ENCODE data around the gene TMEM116.
"Not testable (repeated sequence)": the region's sequence is repeated elsewhere in the genome, so short reads cannot be mapped to it uniquely, and the experiment has no call there.

TMEM116 gene

DNA sequence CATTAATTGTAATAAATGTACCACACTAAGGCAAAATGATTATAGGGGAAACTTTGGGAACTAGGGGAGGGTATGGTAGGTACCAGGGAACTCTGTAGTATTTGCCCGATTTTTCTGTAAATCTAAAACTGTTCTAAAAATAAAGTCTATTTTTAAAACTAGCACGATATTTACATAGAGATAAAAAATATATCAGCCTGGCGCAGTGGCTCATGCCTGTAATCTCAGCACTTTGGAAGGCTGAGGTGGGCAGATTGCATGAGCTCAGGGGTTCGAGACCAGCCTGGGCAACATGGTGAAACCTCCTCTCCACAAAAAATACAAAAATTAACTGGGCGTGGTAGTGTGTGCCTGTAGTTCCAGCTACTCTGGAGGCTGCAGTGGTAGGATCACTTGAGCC, 32.4 kb downstream of the TMEM116 start:
- no peak for DNase-seq (ENCODE audit: low read depth in 1 of 2, low spot score in 1 of 2)

DNA sequence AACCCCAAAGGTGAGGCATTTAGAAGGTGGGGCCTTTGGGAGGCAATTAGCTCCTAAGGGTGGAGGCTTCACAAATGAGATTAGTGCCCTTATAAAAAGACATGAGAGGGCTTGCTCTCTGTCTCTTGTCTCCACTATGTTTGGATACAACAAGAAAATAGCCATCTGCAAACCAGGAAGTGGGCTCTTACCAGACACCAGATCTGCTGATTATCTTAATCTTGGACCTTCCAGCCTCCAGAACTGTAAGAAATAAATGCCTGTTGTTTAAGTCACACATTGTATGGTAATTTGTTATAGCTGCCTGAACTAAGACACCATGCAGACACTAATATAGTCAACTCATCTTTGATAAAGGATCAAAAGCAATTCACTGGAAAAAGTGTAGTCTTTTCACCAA, 34.4 kb downstream of the TMEM116 start:
- DNase-seq (ENCODE audit: low read depth in 1 of 2, low spot score in 1 of 2) = no peak

DNA sequence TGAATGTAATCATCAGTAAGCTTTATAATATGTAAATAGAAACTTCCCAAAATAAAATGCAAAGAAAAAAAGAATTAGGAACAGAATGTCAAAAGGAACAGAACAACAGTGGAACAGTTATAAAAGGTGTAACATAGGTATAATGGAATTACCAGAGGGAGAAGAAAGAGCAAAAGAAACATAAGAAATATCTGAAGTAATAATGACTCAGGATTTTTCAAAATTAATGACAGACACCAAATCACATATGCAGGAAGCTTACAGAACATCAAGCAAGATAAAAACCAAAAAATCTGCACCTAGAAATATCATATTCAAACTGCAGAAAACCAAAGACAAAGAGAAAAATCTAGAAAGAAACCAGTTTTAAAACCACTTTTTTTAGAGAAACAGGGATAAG, 36.1 kb downstream of the TMEM116 start:
- DNase-seq (ENCODE audit: low read depth in 1 of 2, low spot score in 1 of 2) = no peak

DNA sequence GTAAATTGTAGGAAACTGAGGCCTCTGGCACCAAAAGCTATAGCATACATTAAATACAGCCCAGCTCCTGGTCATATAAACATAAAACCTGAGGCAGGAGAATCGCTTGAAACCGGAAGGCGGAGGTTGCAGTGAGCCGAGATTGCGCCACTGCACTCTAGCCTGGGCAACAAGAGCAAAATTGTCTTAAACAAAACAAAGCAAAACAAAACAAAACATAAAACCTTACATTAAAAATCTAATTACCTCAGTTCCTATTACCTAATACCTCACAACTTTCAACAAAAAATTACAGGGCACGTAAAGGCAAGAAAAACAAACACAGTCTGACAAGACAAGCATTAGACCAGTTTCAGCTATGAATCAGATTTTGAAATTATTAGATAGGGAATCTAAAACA, 36.7 kb downstream of the TMEM116 start:
- no peak for DNase-seq (ENCODE audit: low read depth in 1 of 2, low spot score in 1 of 2)

DNA sequence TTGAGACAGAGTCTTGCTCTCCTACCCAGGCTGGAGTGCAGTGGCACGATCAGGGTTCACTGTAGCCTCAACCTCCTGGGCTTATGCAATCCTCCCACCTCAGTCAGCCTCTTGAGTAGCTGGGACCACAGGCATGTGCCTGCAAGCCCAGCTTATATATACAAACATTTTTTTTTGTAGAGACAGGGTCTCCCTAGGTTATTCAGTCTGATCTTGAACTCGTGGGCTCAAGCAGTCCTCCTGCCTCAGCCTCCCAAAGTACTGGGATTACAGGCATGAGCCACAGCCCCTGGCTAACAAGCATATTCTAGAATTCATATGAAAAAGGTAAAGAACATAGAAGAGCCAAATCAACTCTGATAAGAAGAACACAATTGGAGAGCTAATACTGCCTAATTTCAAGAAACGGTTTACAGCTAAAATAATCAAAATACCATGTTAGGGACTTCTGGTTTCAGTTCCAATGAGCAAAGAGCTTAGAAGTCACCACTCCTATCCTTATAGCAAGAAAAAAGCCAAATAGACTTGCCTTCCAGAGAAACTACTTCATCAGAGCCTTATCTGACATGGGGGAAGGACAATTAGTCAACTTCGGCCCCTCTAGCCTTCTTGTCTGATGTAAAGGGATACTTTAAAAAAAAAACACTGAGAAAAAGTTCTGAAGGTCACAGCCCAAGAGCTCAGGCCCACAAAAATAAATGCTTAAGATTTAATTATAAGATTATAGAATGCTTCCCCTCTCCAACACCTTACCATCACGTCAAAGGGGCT, 37.6 kb downstream of the TMEM116 start:
- no peak for DNase-seq (ENCODE audit: low read depth in 1 of 2, low spot score in 1 of 2)

DNA sequence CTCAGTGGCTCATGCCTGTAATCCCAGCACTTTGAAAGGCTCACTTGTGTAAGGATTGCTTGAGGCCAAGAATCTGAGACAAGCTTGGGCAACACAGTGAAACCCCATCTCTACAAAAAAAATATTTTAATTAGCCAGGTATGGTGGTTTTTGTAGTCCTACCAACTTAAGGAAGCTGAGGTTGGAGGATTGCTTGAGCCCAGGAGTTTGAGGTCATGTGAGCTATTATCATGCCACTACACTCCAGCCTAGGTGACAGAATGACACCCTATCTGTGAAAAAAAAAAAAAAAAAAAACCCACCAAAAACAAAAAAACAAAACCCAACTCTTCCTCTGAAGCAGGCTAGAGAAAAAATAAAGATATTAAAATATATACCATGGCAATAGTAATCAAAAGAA, 41.2 kb downstream of the TMEM116 start:
- DNase-seq (ENCODE audit: low read depth in 1 of 2, low spot score in 1 of 2) = no peak

DNA sequence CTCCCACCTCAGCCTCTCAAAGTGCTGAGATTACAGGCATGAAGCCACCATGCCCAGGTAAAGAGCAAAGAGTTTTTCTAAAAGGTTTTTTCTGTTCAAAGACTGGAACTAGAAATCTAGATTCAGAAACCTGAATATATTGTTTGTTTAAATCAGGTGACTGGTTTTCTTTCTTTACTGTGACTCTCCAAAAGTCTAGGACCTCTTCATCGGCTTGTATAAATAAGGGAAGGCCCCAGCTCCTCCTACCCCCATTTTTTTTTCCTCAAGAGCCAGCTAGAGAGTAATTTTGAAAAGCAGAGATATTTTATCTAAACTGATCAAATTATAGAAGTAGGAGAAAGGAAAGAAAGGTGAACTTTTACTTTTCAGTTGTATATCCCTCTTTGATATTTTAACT, 48.0 kb downstream of the TMEM116 start:
- DNase-seq (ENCODE audit: low read depth in 1 of 2, low spot score in 1 of 2) = no peak

DNA sequence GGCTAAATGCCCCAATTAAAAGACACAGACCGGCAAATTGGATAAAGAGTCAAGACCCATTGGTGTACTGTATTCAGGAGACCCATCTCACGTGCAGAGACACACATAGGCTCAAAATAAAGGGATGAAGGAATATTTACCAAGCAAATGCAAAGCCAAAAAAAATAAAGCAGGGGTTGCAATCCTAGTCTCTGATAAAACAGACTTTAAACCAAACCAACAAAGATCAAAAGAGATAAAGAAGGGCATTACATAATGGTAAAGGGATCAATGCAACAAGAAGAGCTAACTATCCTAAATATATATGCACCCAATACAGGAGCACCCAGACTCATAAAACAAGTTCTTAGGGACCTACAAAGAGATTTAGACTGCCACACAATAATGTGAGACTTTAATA, 53.4 kb downstream of the TMEM116 start:
- not testable (repeated sequence) for DNase-seq (ENCODE audit: low read depth in 1 of 2, low spot score in 1 of 2)

DNA sequence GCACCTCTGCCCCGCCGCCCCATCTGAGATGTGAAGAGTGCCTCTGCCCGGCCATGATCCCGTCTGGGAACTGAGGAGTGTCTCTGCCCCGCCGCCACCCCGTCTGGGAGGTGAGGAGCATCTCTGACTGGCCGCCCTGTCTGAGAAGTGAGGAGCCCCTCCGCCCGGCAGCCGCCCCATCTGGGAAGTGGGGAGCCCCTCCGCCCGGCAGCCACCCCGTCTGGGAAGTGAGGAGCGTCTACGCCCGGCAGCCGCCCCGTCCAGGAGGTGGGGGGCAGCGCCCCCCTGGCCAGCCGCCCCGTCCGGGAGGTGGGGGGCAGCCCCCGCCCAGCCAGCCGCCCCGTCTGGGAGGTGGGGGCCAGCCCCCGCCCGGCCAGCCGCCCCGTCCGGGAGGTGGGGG, 55.7 kb downstream of the TMEM116 start:
- not testable (repeated sequence) for DNase-seq (ENCODE audit: low read depth in 1 of 2, low spot score in 1 of 2)

DNA sequence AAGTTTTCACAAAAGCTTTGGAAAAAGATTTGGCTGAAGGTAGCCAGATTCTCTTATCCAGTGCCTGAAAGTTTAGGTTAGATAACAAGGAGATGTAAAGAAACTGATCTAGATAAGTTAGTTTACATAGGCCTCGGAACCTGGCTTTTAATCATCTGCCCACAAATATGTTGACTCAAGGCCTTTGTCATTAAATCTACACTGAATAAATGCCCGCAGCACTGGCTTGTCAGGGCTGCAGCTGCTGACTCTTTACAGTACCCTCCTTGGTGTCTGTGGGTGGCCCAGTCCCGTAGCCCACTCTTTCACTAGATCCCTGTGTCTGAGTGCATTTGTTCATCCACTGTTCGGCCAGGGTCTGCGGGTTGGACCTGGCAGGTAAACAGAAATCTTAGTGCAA, 58.0 kb downstream of the TMEM116 start:
- no peak for DNase-seq (ENCODE audit: low read depth in 1 of 2, low spot score in 1 of 2)

DNA sequence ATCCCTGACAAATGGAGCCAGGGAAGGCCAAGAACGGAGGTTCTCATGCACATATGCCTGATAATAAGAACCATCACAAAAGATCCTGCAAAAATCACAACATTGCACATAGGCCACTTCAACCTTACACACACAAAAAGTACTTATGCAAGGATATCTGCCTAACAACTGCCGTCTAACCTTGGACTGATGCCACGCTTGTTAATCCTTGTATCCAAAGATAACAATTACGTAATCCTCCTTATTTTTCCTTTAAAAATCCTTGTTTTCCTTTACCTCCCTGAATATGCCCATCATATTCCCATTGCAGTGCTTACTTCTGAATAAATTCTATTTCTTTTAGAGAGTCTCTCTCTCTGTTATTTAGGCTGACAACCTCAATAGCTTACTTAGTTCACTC, 59.5 kb downstream of the TMEM116 start:
- DNase-seq (ENCODE audit: low read depth in 1 of 2, low spot score in 1 of 2) = no peak

DNA sequence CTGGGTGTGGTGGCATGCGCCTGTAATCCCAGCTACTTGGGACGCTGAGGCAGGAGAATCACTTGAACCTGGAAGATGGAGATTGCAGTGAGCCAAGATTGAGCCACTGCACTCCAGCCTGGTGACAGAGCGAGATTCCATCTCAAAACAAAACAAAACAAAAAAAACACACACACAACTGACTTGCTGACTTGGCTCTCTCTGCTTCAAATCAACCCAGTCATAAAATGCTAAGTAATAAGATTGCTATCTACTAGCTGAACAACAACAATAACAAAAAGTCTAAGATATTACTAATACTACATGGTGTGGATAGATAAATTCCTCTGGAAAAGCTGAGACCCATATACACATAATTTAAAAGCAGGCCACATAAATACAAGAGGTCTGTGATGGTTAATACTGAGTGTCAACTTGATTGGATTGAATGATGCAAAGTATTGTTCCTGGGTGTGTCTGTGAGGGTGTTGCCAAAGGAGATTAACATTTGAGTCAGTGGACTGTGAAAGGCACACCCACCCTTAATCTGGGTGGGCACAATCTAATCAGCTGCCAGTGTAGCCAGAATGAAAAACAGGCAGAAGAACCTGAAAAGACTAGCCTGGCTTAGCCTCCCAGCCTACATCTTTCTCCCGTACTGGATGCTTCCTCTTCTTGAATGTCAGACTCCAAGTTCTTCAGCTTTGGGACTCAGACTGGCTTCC, 60.7 kb downstream of the TMEM116 start:
- DNase-seq (ENCODE audit: low read depth in 1 of 2, low spot score in 1 of 2) = not testable (repeated sequence)

DNA sequence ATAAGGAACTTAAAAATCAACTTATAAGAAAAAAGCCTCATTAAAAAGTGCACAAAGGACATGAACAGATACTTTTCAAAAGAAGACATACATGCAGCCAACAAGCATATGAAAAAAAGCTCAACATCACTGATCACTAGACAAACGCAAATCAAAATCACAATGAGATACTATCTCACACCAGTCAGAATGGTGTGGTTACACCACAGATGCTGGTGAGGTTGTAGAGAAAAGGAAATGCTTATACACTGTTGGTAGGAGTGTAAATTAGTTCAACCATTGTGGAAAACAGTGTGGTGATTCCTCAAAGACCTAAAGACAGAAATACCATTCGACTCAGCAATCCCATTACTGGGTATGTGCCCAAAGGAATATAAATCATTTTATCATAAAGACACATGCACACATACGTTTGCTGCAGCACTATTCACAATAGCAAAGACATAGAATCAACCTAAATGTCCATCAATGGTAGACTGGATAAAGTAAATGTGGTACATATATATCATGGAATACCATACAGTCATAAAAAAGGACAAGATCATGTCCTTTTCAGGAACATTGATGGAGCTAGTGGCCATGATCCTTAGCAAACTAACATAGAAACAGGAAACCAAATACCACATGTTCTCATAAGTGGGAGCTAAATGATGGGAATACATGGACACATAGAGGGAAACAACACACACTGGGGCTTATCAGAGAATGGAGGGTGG, 61.8 kb downstream of the TMEM116 start:
- not testable (repeated sequence) for DNase-seq (ENCODE audit: low read depth in 1 of 2, low spot score in 1 of 2)

DNA sequence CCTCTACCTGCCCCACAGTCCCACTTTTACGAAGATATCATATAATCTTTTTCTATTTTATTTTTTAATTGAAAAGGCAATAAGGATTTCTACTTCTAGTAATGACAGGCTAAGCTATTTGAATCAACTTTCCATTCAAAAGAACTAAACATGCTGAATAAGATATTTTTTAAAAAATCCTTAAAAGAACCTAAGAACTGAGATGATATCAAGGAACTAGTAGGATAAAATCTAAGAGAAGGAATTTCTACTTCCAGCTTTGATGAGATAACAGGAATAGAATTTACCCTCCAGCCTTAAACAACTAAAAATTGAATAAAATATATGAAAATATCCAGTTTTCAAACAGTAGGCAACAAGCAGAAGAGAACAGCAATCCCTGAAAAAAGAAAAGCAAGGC, 69.0 kb downstream of the TMEM116 start:
- DNase-seq (ENCODE audit: low read depth in 1 of 2, low spot score in 1 of 2) = no peak

DNA sequence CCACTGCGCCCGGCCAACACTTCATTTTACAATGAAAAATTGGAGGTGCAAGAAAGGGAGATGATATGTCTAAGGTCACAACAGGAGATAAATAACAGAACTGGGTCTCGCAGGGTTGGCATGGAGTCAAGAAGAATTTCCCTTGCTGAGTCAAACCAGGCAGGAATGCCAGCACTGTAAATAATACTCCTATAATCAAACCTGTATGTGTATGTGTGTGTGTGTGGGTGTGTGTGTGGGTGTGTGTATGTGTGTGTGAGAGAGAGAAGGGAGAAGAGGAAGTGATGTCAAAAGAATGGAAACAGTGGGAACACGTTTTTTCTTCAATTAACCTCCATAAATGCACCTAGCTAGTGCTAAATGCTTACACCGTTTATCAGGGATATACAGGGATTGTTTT, 70.4 kb downstream of the TMEM116 start:
- DNase-seq (ENCODE audit: low read depth in 1 of 2, low spot score in 1 of 2) = no peak

DNA sequence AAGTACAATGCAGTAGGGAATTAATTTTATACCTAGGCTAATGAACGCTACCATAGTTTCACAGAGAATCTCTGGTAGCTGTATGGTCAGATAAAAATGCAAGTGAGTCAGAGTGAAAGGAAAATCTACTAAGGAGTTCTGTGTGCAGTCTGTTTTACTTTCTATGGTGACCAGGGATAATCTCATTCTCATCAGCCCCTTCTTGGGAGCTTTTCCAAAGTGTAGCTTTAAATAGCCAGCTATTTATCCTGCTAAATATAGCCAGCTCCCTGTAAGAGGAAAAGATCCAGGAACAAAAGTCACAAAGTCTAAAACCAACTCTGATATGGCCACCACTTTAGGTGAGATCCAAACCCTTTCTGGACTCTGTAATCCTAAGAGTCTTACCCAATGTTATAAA, 75.5 kb downstream of the TMEM116 start:
- DNase-seq (ENCODE audit: low read depth in 1 of 2, low spot score in 1 of 2) = no peak

DNA sequence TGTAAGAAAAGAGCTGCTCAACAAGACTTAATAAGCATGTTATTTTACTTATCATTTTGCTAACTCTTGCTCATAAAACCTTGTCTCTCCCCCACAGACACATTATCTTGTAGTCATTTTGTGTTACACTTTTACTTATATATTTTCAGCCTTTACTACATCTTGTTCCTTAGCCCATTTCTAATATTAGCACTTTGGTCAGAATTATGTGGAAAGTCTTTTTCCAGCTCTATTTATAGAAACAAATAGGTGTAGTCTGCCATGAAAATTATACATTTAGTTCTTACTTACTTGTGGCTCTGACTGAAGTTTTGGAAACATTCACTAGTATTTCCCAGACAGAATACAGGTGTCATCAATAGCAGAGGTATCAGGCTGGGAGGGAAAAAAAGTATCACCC, 76.1 kb downstream of the TMEM116 start:
- DNase-seq (ENCODE audit: low read depth in 1 of 2, low spot score in 1 of 2) = no peak

DNA sequence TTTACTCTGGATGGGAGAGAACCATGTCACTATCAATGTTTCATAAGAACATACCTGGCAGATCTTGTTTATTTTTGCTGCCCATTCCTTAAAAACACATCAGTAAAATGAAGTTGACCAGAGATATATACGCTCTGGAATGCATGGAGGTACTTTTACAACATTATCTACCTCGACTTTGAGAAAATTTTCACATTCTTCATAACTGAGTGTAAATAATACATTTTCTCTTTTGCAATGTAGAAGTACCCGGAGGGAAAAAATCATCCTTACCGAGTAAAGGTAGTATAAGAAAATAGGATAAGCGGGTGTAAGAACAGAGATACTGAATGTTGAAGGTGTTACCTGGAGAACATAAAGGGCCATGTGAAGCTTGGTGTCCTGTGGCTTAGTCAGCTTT, 80.7 kb downstream of the TMEM116 start:
- no peak for DNase-seq (ENCODE audit: low read depth in 1 of 2, low spot score in 1 of 2)

DNA sequence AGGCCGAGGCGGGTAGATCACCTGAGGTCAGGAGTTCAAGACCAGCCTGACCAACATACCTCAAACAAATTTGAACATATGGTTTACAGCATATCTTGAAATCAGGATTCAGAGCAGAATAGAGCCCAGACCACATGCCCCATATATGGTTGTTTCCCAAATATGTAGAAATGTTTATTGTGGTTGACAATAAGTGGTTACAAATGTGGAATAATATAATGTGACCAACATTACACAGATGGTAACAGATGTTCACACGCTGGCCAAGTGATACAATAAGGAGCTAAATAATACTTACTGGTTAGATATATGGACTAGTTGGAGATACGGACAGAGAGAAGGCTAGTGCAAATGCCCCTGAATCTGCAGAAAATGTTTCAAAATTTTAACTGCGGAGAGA, 85.6 kb downstream of the TMEM116 start:
- no peak for DNase-seq (ENCODE audit: low read depth in 1 of 2, low spot score in 1 of 2)

DNA sequence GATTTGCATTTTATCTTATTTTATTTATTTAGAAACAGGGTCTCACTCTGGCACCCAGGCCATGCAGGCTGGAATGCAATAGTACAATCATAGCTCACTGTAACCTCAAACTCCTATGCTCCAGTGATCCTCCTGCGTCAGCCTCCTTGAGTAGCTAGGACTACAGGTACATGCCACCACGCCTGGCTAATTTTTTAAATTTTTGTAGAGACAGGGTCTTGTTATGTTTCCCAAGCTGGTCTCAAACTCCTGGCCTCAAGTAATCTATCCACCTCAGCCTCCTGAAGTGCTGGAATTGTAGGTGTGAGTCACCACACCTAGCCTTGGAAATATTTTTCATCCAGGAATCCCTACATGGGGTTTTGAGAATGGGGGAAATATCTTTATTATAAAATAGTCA, 86.3 kb downstream of the TMEM116 start:
- DNase-seq (ENCODE audit: low read depth in 1 of 2, low spot score in 1 of 2) = no peak

DNA sequence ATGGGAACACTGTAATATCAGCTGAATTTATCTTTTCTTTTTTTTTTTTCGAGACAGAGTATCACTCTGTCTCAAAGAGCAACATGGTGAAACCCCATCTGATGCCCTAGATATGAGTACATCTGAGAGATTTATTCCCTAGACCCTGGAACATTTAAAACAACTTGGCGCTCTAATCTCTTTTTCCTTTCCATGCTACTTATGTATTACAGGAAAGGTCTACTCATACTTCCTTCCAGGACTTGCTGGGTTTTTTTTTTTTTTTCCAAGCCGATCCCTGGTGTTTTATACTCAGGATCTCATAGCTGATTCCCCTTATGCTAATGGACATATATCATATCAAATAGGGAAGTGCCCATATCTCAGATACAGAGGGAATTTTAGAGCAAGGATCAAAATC, 87.8 kb downstream of the TMEM116 start:
- DNase-seq (ENCODE audit: low read depth in 1 of 2, low spot score in 1 of 2) = no peak

DNA sequence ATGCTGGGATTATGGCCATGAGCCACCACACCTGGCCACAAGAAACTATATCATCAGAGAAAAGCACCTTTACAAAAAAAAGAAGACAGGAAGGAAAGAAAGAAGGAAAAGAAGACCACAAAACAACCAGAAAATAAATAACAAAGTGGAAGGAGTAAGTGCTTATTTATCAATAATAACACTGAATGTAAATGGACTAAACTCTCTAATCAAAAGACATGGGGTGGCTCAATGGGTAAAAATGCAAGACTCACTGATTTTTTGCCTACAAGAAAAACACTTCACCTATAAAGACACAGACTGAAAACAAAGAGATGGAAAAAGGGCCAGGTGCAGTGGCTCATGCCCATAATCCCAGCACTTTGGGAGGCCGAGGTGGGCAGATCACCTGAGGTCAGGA, 105.2 kb downstream of the TMEM116 start:
- no peak for DNase-seq (ENCODE audit: low read depth in 1 of 2, low spot score in 1 of 2)
